GM21786 (cell line): Measurements from ENCODE around the gene CCDC24.

Experiments used
- ATAC-seq: cut with Tn5 transposase; IDR thresholded peaks from one replicate; pipeline ENCODE4 v1.9.1; 2021; ENCODE audit not compliant: unreplicated experiment

CCDC24 gene

DNA sequence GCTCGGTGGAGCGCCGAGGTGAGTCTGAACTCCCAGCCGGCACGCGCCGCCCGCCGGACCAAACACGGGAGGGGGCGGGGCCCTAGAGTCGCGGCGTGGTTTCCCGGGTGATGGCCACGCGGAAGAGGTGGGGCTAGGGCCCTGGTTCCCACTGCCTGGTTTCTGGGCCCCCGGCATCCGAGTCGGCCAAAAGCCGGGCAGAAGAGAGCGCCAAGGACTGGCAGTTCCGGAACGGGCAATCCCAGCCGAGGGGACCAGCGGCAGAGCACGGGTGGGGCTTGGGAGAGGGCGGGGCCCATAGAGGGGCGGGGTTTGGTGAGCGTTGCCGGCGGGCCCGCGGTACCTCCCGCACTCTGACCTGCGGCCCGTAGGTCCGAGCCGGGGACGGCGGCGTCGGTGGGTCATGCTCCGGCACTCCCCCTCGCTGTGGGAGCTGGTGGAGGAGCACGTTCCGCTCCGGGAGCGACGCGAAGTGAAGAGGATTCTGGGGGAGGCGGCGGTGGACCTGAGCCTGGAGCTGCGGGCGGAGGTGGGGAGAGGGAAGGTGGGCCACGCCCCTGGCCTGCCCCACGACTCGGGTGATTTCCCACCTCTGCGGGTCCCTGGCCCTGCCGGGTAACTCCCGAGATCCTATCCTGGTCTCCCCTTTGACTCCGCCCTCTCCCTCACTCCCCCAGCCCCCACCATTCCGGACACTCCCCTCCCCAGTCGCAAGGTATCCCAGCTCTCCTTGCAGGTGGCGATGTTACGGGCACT is at the start of gene CCDC24:
CCDC24 (plus strand) TSS at position 124 of the 756 bp plus-strand sequence; CDS start at position 404, 280 bp downstream.
- peak; percentile 52 for ATAC-seq

DNA sequence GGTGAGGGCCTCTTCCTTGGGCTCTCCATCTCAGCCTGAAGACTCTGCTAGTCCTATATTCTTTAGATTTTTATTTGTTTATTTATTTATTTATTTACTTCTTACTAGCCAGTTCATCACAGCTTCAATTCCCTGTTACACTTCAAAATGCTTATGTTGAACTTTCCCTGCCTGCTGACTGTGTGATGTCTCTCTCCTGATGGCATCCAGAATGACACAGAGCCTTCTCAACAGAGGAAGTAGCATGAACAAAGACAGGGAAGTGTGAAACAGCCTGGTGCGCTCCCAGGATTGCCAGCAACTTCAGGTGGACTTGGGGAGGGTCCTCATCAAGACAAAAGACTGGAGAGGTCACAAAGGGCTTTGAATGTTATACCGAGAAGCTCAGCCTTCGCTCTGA is 49.0 kb upstream of the CCDC24 start:
- ATAC-seq: no peak

DNA sequence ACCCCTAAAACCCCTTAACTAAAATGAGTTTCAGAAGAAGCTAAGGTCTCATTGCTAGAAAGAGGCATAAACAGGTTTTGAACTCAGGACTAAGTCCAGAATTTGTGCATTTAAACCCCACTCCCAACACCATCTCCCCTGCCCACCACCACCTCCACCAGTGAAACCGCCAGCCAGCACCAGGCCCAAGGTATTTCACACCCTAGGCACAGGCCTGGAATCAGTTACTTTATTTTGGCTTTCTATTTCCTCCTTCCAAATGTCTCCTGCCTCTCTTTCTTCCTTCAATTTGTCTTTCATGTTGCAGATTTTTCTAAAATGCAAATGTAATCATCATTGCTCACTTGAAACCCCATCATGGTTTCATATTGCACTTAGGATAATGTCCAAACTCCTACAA is 46.5 kb upstream of the CCDC24 start:
- ATAC-seq: no peak

DNA sequence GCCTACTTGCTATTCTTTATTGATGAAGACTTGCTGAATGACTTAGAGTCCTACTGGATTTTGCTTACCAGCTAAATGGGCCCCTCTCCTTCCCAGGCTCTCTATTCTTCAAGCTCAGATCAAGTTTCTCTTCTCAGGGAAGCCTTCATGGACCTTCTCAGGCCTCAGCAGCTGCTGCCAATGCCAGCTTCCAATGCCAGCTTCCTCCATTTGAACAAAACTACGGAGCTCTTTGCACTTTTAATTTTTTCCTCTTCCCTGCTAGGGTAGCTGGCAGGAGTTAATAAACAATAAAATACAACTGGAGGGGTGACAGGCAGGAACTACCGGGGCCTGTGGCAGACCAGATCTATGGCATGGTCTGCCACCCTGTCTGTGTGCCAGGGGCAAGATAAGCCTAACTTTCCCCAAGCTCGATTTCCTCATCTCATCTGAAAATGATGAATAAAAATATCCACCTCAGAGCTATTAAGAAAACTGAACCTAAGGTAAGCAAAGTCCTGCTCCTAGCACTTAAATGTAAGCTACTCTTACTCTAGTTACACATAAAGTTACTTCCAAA is 45.6 kb upstream of the CCDC24 start:
- ATAC-seq: no peak

DNA sequence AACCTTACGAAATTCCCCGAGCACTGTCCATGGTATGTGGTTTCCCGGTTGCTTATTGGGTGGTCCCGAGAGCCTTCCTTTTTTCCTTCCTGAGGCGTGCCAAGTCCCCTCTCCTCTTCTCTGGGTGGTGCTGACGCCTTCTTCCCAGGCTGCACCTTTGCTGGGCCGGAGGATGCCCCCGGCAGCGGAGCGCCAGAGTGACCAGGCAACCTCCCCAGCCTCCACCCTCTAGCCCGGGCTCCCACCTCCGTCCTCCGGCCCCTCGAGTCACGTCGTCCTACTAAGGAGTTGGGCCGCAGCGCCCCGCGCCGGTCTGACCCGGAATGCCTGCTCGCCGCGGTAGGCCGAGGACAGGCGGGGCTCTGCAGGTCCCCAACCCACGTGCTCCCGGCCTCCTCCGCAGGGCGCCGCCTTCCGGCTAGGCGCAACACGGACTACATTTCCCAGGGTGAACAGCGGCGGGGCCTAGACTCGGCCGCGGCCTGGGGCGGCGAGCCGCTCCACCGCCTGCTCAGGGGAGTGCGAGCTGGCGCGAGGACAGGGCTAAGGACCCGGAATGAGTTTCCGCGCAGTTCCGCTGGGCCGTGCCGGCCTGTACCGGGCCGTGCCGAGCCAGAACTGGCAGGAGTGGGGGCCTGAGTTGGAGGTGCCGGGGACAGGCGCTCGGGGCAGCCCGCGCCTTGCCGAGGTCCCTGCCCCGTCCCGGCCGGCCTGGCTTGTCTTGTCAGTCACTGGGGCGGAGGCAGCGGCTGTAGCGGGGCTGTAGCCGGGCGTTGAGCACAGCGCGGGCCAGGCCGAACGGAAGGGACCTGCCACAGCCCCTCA is 45.0 kb upstream of the CCDC24 start, which contains the start of gene IPO13:
IPO13 (plus strand) TSS at position 715 of the 825 bp plus-strand sequence. CDS start 651 bp downstream, outside the sequence.
- ATAC-seq: peak; percentile 90

DNA sequence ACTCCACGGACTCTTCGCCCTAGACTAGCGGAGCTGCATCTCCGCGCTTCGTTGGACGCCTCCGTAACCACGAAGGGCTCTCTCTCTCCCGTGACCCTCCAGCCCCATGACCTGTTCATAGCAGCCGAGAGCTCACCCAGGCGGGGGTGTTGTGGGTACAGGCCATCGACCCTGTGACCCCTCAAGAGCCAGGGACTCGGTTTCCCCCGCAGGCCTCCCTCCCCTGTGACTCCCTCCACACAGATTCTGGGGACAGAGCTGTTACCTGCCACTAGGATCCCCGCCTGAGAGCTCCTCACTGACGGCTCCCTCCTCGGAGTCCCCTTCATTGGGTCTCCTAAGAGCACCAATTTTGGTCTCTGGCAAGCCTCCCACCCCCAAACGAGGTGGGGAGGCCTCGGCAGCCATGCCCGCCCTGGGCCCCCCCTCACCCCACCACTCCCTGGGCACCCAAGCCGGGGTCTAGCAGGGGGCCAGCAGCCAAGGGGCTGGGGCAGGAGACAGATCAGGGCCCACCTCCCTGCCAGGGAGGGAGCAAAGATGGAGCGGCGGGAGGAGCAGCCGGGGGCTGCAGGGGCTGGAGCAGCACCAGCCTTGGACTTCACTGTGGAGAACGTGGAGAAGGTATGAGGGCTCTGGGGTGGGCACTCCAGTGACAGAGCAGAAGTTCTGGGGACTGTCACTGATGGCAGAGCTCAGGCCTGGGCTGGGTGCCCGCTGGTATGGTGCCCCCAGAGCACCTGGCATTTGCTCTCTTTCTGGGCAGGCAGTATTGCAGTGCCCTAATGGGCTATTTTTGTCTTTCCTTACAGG is 44.1 kb upstream of the CCDC24 start:
- peak; percentile 11 for ATAC-seq

DNA sequence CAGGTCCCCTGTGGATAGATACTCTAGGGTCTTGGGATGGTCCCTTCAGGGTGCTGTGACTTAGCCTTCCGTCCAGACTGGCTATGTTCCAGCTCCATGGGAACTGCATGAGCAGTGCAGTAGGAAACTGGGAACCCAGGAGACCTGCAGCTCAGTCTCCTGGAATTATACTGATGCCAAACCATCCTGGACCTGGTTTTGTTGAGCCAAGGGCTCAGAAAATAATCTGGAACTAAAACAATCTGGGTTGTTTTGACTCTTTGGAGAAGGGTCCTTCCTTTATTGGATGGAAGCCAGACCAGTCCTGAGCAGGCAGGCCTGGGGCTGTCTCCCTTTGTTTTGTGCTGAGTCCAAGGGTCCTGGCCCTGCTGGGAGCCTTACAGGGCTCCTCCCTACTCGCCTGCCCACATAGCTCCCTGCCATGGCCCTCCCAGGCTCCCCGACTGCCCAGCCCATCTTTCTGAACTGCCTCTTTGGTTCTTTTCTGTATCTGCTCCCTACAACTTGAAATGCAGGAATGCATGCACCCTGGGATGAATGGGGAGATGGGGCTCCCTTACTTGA is 43.4 kb upstream of the CCDC24 start:
- no peak for ATAC-seq

DNA sequence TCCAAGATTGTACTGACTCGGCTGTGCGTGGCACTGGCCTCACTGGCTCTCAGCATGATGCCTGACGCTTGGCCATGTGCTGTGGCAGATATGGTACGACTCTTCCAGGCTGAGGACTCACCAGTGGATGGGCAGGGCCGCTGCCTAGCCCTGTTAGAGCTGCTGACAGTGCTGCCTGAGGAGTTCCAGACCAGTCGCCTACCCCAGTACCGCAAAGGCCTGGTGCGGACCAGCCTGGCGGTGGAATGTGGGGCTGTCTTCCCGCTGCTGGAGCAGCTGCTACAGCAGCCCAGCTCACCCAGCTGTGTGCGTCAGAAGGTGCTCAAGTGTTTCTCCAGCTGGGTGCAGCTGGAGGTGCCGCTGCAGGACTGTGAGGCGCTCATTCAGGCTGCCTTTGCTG is 41.7 kb upstream of the CCDC24 start:
- no peak for ATAC-seq

DNA sequence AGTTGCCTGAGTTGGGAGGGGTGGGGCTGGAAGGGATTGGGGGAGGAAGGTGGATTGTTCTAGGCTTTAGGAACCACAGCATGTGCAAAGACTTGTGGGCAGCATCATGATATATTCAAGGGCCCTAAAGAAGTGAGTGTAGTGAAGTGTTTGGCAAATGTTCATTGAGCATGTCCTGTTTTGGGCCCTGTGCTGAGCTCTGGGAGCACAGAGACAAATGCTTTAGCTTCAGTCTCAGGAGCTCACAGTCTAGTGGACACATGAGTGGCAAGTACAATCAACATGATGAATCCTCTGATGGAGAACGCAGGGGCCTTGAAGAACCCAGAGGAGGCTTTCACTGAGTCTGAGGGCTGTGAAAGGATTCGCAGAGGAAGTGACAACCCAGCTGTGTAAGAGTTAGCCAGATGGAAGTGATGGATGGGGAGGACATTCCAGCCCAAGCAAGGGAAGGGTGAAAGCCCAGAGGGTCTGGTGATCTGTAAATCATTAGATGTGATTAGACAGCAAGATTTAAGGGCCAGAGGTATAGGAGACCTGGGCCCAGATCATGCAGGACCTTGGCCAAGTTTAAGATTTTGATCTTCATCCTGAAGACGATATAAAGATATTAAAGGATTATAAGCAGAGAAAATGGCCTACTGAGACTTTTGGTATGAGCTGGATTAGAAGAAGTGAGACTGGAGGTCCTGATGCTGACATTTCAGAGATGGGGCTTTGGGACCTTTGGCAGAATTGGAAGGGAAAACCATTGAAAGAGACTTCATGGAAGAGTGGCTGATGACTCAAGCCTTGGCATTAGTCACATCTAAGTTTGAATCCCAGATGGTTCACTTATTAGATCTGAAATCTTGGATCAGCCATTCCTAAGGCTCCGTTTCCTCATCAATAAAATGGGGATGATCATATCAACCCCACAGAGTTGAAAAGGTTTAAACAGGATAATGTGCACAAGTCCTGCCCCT is 40.1 kb upstream of the CCDC24 start:
- ATAC-seq: no peak

DNA sequence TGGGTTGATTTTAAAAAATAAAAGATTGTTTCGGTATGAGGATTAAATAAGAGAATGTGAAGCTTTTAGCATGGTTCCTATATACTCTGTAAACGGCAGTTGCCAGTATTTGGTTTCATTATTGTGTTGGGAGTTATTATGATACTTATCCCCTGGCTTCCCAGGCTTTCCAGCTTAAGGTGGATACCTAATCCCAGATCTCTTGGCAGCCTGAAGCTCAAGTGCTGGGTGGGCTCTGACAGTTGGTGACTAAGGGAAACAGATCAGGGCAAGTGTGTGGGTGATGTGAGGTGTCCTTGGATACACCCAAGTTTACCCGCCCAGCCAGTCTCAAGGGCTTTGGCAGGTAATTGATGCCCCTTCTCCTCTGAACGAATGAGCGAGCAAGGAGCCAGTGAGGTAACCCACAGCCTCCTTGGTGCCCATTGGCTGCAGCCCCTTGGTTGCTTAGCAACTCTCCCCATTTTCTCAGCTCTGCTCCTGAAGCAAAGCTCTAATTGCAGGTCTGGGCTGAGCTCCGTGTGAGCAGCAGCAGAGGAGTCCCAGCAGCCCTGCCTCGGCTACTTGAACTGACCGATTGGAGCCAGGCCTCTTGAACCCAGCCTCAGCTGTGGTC is 38.6 kb upstream of the CCDC24 start:
- ATAC-seq: no peak

DNA sequence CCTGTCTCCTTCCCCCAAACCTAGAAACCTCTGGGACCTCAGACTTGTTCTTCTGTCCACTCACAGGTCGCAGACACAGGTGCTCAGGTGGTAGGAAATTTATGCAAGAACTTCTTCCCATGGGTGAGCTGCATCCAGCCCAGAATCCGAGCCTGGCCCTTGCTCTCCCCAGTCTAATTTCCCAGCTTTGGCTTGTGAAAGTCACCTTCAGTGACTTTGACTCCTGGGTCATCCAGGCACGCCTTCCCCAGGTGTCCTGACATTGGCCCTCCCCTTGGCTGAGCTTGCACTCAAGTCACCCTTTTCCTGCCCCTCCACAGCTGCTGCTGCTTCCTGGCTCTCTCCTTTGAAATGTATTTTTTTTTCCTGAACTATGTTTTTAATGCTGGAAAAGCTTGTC is 38.0 kb upstream of the CCDC24 start:
- ATAC-seq: no peak

DNA sequence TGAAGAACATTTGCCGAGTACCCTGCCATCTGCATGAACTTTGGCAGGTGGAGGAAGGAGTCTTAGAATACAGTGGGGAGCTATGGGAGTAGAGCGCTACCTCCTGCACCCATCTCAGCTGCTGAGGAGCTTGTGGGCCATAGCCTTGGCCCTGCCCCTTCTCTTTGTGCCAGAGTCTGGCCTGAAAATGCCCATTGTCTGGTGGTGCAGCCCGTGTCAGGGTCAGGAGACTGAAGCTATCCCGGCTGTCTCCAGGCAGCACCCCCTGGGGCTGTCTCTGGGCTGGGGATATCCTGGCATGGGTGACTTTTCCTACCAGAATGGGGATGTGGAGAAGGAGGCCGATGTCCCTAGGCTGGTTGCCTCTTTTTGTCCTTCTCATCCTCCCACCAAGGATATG is 37.4 kb upstream of the CCDC24 start:
- ATAC-seq: no peak

DNA sequence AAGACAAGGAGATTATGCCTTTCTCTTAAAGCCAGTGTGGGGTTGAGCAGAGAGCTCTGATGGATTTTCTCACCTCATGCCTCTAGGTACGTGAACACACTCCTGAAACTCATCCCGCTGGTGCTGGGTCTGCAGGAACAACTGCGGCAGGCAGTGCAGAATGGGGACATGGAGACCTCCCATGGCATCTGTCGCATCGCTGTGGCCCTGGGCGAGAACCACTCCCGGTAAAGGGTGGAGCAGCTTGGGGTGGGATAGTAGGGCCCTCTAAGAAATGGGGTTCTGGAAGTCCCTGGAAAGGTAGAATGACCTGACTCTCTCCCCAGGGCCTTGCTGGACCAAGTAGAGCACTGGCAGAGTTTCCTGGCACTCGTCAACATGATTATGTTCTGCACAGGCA is 35.2 kb upstream of the CCDC24 start:
- ATAC-seq: no peak

DNA sequence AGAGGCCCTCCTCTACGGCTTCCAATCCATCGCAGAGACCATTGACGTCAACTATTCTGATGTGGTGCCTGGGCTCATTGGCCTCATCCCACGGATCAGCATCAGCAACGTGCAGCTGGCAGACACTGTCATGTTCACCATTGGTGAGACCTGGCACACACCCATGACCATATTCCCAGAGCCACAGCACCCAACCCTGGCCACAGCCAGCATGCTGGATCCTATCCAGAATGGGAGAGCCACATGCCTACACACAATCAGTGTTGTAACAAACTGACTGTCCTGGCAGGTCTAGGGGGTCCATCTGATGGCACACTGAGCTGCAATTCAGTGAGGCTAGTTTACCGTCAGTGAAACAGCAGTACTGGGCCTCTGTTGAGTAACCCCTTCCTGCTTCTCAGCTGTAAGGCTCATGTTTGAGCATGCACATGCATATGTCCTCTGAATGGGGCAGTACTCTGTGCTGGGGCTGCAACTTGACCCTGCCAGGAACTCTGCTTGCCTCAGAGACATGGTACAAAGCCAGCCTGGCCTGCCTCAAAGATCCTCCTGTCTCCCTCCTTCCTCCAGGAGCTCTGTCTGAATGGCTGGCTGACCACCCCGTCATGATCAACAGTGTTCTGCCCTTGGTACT is 33.9 kb upstream of the CCDC24 start:
- ATAC-seq: no peak

DNA sequence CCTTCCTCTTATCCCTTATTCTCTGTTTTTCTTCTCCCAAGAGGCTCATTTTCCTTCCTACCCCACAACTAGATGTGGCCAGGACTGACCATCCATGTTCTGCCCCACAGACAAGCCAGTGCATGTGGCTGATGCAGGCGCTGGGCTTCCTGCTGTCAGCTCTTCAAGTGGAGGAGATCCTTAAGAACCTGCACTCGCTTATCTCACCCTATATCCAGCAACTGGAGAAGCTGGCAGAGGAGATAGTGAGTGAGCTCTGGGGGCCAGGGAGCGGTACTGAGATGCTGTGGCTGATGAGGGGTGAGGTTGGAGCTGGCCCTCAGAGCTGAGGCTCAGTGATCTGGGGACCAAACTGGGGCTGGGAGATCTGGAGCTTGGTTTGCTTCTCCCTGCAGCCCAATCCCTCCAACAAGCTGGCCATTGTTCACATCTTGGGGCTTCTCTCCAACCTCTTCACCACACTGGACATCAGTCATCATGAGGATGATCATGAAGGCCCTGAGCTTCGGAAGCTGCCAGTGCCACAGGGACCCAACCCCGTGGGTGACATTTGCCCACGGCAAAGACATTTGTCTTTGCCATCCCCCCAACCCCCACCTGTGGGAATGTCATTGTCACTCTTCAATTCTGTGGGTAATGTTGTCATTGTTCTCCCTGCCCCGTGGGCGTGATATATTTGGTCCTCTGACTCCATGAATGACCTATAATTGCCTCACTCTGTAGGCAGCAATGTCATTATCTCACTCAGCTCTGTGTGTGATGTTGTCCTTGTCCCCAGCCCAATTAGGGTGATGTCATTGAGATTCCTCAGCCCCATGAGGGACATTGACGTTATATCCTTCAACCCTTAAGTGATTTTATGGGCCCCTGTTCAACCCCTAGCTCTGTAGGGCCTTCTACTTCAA is 32.8 kb upstream of the CCDC24 start:
- no peak for ATAC-seq

DNA sequence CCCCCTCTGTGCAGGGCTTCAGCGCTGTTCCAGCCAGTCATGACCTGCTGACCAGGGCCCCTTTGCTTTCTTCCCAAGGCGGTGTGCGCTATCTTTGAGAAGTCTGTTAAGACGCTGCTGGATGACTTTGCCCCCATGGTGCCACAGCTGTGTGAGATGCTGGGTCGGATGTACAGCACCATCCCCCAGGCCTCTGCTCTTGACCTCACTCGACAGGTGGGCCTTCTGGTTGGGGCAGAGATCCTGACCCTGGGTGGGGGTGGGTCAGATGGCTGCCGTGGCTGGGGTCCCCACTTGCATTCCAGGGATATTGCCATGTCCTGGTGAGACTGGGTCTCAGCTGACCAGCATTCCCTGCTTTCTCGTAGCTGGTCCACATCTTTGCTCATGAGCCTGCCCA is 30.6 kb upstream of the CCDC24 start:
- no peak for ATAC-seq

DNA sequence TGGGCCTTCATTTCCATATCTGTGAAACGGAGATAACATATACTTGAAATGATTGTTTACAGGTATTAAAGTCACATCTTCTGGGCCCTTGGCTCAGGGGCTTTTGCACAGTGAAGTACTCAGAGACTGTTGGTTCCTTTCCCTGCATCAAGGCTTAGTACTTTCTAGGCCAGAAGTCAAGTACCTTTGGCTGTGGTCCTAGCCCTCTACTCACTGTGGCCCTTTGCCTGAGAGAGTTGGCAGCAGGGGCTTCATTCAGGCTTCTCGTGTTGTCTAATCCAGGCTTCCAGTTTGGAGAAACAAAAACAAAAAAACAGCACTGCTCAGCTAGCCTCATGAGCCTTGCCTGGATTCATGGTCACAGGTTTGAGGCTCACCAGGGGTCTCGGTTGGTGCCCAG is 29.7 kb upstream of the CCDC24 start:
- no peak for ATAC-seq

DNA sequence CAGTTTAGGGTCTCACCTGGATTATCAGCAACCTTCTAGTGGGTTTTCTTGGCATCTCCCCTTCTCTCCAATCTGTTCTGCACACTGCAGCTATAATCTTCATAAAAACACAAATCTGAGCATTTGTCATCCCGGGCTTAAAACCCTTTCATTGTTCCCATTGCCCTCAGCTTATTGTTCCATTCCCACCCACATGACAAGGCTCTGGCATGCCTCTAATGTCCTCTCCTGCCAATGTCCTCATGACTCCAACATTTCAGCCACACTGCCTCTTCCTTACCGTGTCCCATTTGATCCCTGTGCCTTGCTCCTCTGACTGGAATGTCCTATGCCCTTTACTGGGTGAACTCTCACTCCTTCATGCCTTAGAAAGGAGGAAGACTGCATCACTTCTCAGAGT is 29.1 kb upstream of the CCDC24 start:
- ATAC-seq: no peak
